Activated naive CD4-positive, alpha-beta T cell treated with anti-CD3 and anti-CD28 coated beads, Interleukin-2, amount 50 U/mL, for 72 hours (primary cell): ENCODE results near the gene KIAA0930. TPM values are rescaled to one million over a fixed set of nuclear protein-coding genes. Genes with fewer than 3 reads are reported as not detected.
"Not testable (repeated sequence)": the region's sequence is repeated elsewhere in the genome, so short reads cannot be mapped to it uniquely, and the experiment has no call there.

Experiments
- ATAC-seq, 2 donors: fragments of 150-1000 bp; cut with Tn5 transposase; 2 replicates each; pipeline ENCODE4 v1.10.0; 2021; ENCODE audit warnings: mild to moderate bottlenecking in 2 of 2, moderate library complexity in 2 of 2
- DNase-seq, 2 donors: peaks; one replicate each; pipeline ENCODE4 v3.0.0; 2021 to 2022; ENCODE audit warnings: low spot score in 2 of 2
- H3K27ac Mint-ChIP-seq, 2 donors: one replicate each; pipeline ENCODE4 v1.8.0; 2022; ENCODE audit warnings: mild to moderate bottlenecking in 2 of 2, mixed read lengths in 2 of 2
- H3K36me3 Mint-ChIP-seq, 2 donors: one replicate each; pipeline ENCODE4 v1.8.0; 2022; ENCODE audit warnings: mixed read lengths in 2 of 2
- H3K9me3 Mint-ChIP-seq, 2 donors: one replicate each; pipeline ENCODE4 v1.8.0; 2022; ENCODE audit warnings: mixed read lengths in 2 of 2
- total RNA-seq, 2 donors: library from RNA; stranded (reverse); gene quantifications; one replicate each; pipeline ENCODE4 v1.2.3, GENCODE V29; 2022

The KIAA0930 gene
- total RNA-seq, 2 donors from 2014 or later: 12.5 to 16.5 TPM

DNA sequence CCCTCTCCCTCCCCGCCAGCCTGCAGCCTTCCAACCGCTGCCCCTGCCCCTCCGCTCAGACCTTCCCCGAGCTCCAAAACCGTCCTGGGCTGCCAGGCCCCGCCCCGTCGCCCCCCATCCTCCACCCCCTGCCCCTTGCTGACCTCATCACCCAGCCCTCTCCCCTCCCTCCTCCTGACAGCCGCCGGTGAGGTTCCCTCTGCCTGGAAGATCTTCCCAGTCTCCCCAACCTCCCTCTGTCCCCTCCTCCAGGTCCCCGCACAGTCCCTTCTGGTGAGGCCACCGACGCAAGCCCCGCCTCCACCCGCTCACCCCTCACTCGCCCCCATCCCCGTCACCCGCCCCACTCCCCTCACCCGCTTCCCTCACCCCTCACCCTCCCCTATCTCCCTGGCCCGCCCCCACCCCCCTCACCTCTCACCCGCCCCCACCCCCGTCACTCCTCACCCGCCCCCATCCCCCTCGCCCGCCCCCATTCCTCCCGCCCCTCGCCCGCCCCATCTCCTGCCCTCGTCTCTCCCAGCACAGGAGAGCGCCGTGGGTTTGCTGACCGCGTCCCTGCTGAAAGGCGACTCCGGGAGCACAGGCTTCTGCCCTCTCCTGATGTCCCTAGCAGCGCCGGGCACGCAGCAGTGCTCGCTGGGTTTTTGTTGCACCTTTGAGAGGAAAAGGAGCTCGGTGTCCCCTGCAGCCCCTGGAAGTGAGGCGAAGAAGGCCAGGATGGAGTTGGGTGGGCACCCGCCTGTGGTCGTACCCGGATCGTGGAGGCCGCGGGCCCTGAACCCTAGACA lies 27.7 kb upstream of the KIAA0930 start:
- no peak overlapping the region for H3K27ac Mint-ChIP-seq
- ATAC-seq (peak; percentile 34 to 37), DNase-seq (peak in 1 of 2 donors; percentile 16)
- H3K9me3 Mint-ChIP-seq: no peaks in the 10 kb centered on the region
- no peaks in the 10 kb centered on the region for H3K36me3 Mint-ChIP-seq

GRCh38 chr22:45265535-45265934 lies 24.8 kb upstream of the KIAA0930 start:
- DNase-seq (no peak), ATAC-seq (no peak)
- Mint-ChIP-seq H3K9me3 (no peaks in the 10 kb centered on the region), H3K27ac (no peak overlapping the region), H3K36me3 (no peaks in the 10 kb centered on the region)

- Mint-ChIP-seq H3K27ac (no peak overlapping the region), H3K36me3 (no peaks in the 10 kb centered on the region), H3K9me3 (no peaks in the 10 kb centered on the region)
- ATAC-seq (no peak), DNase-seq (no peak)
Observed at GRCh38 chr22:45263463-45264269, 23.0 kb upstream of the KIAA0930 start.

DNA sequence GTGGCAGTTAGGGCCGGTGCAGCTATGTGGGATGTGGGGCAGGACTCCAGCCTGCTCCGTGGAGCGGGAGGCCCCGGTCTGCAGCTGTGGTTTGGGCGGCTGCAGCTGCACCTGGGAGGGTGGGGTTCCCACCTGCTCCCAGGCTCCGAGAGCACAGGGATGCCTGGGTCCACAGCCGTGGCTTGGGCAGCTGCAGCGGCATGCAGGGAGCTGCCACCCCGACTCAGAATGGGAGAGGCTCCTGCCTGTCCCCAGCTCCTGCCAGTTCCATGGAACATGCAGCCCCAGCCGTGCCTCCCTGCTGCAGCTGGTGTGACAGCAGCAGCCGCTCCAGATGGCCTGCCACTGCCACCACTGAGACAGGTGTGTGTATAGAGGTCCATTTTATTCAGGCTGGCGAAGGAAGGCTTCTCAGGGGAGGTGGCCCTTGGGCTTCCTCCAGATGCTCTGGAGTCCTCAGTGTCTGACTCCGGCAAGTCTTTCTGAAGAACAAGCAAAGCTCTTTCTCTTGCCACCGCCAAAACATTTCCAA lies 22.3 kb upstream of the KIAA0930 start:
- H3K9me3 Mint-ChIP-seq: peaks cover 0 to 2% of the 10 kb centered on the region in 2 donors
- H3K36me3 Mint-ChIP-seq: no peaks in the 10 kb centered on the region
- no peak for DNase-seq
- ATAC-seq: no peak
- H3K27ac Mint-ChIP-seq: no peak overlapping the region

GRCh38 chr22:45262195-45262930 lies 21.7 kb upstream of the KIAA0930 start:
- no peak for ATAC-seq
- Mint-ChIP-seq H3K27ac (no peak overlapping the region), H3K9me3 (peaks cover 0 to 3% of the 10 kb centered on the region in 2 donors), H3K36me3 (no peaks in the 10 kb centered on the region)
- DNase-seq: no peak

DNA sequence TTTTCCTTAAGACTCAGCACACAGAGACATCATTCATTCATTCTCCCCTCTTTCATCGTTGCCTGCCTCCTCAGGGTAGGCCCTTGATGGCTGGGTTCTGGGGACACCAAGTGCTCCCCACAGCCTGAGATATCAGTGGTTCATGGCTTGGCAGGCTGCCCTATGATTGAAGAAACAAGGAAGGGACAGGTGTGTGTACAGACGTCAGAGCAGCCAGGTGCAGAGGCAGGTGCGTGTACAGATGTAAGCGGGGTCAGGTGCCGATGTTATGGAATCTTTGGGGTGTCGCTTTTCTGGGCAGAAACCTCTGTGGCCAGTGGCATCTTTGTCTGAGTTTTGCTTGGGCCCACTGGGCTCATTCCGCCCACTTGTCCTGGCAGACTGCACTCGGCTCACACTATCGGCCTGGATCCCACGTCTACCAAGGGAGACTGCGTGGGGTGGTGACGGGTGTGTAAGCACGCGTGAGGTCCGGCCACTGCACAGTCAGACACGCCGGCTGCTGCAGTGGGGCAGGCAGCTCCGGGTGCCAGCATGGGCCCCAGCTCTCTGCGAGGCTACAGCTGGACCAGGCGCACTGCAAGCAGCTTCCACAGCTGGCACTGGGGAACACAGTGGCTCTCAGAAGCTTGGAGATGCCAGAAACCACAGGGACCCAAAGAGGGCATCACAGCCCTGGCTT lies 20.9 kb upstream of the KIAA0930 start:
- DNase-seq: no peak
- no peak for ATAC-seq
- H3K9me3 Mint-ChIP-seq: peaks cover 0 to 3% of the 10 kb centered on the region in 2 donors
- no peak overlapping the region for H3K27ac Mint-ChIP-seq
- H3K36me3 Mint-ChIP-seq: no peaks in the 10 kb centered on the region

- ATAC-seq, H3K36me3 Mint-ChIP-seq, H3K9me3 Mint-ChIP-seq, DNase-seq: not testable (repeated sequence)
- H3K27ac Mint-ChIP-seq: peak overlapping the region in 1 of 2 donors; percentile 66
Observed at GRCh38 chr22:45260395-45260759, 19.7 kb upstream of the KIAA0930 start.

- no peak for ATAC-seq
- no peak for DNase-seq
- Mint-ChIP-seq H3K36me3 (no peaks in the 10 kb centered on the region), H3K9me3 (peaks cover 0 to 3% of the 10 kb centered on the region in 2 donors), H3K27ac (peak overlapping the region in 1 of 2 donors; percentile 66)
Observed at GRCh38 chr22:45259754-45260394, 19.2 kb upstream of the KIAA0930 start.

DNA sequence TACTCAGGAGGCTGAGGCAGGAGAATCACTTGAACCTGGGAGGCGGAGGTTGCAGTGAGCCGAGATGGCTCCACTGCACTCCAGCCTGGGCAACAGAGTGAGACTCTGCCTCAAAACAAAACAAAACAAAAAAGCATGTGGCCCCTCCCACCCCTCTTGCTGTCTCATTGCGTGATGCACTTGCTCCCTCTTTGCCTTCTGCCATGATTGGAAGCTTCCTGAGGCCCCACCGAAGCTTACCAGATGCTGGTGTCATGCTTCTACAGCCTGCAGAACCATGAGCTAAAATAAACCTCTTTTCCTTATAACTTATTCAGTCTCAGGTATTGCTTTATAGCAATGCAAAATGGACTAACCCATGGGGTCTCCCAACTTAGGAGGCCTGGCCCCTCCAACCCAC lies 17.2 kb upstream of the KIAA0930 start:
- not testable (repeated sequence) for H3K36me3 Mint-ChIP-seq, DNase-seq, H3K27ac Mint-ChIP-seq, ATAC-seq, H3K9me3 Mint-ChIP-seq

DNA sequence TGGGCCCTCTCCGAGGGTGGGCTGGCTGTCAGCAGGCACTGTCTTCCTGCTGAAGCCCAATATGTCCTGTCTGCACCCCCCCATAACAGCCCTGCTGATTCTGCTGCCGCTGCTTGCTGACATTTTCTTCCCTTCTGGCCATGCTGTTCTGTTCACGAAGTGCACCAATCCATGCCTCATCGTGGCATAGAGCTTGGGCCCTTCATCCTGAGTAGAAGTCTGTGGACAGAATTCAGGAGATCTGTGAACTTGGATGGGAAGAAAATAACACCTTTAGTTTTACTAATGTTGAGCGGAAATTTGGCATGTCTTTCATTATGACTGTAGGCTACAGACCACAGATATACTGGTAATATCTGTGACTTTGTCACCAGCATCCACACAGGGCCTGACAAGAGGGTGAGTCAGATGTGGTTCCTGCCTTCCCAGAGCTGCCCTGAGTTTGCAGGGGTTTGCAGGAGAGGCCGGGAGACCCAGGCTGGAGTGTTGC lies 14.1 kb upstream of the KIAA0930 start:
- Mint-ChIP-seq H3K27ac (peak overlapping the region; percentile 4 to 5), H3K36me3 (no peaks in the 10 kb centered on the region), H3K9me3 (peaks cover 0 to 3% of the 10 kb centered on the region in 2 donors)
- DNase-seq (no peak), ATAC-seq (peak; percentile 93 to 98)

DNA sequence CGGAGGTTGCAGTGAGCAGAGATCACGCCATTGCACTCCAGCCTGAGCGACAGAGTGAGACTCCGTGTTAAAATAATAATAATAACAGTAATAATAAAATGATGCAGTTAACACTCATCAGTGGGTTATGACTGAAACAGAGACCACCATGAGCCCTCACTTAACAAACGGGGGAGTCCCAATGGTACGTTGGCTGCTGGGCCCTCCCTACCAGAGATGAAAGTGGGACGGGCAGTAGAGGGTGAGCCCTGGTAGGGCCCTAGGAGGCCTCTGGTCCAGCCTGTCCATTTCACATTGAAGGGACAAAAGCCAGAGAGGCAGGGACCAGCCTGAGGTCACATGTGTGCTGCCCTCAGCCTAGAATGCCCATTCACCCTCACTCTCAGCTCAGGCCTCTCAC lies 13.7 kb upstream of the KIAA0930 start:
- Mint-ChIP-seq H3K9me3 (peaks cover 0 to 3% of the 10 kb centered on the region in 2 donors), H3K27ac (peak overlapping the region in 1 of 2 donors; percentile 4), H3K36me3 (no peaks in the 10 kb centered on the region)
- DNase-seq: no peak
- peak in 1 of 2 donors; percentile 27 for ATAC-seq

DNA sequence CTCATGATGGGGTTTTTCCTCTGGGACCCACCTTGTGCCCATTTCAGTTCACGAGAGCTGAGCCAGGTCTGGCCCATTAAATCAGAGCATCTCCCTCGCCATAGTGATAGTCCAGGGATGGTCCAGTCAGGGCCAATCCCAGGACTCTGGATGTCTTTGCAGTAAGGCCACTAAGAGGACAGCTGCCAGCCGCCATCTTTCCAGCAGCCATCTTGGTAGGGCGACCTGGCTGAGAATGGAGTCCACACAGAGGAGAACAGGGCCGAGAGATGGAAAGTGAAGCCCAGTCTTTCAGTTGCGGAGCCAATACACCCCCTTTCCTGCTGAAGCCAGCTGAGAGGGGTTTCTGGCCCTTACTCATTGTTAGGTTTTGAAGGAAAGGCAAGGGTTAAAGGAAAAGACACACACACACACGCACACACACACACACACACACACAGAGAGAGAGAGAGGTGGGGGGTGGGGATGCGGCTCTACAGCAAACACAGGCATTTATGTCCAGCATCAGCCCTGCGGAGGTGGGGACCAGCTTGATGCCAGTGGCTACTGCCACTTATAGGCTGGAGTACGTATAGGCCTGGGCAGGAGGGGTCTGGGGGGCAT lies 12.4 kb upstream of the KIAA0930 start:
- DNase-seq: no peak
- Mint-ChIP-seq H3K9me3 (peaks cover 0 to 3% of the 10 kb centered on the region in 2 donors), H3K27ac (no peak overlapping the region), H3K36me3 (no peaks in the 10 kb centered on the region)
- ATAC-seq: no peak

DNA sequence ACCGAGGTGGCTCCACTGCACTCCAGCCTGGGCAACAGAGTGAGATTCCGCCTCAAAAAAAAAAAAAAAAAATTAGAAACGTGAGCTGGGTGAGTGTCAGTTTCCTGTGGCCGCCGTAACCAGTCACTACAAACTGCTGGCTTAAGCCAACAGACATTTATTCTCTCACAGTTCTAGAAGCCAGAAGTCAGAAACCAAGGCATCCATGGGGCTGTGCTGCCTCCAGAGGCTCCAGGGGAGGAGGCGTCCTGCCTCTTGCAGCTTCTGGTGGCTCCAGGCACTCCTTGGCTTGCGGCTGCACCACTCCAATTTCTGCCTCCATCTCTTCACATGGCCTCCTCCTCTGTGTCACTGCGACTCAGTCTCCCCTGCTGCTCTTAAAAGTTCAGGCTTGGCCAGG lies 11.1 kb upstream of the KIAA0930 start:
- ATAC-seq: no peak
- H3K9me3 Mint-ChIP-seq: no peaks in the 10 kb centered on the region

GRCh38 chr22:45248832-45249561 lies 8.3 kb upstream of the KIAA0930 start:
- H3K9me3 Mint-ChIP-seq: no peaks in the 10 kb centered on the region
- ATAC-seq (no peak), DNase-seq (no peak)
- no peak overlapping the region for H3K27ac Mint-ChIP-seq
- no peaks in the 10 kb centered on the region for H3K36me3 Mint-ChIP-seq

More for the DNA sequence above, 11.1 kb upstream of the KIAA0930 start:
- H3K36me3 Mint-ChIP-seq: no peaks in the 10 kb centered on the region
- DNase-seq: no peak
- no peak overlapping the region for H3K27ac Mint-ChIP-seq
